GM19025 (cell line): ENCODE results near the gene KRTAP19-6.
"Not testable (repeated sequence)": the region's sequence is repeated elsewhere in the genome, so short reads cannot be mapped to it uniquely, and the experiment has no call there.

Experiments used
- ATAC-seq: cut with Tn5 transposase; IDR thresholded peaks from one replicate; pipeline ENCODE4 v1.9.1; 2021; ENCODE audit warnings: mild to moderate bottlenecking, low read depth, moderate library complexity; ENCODE audit not compliant: unreplicated experiment

Gene KRTAP19-6

GRCh38 chr21:30541764-30542163 is at the start of gene KRTAP19-6:
TSS of gene KRTAP19-6 (minus strand) at chr21:30541864. CDS start at chr21:30541833, 31 bp downstream.
- no peak for ATAC-seq

- ATAC-seq: no peak
Measured at GRCh38 chr21:30590297-30590696, 48.6 kb upstream of the KRTAP19-6 start, which contains the start of gene KRTAP22-2. TSS of gene KRTAP22-2 (minus strand) at chr21:30590397.

GRCh38 chr21:30582870-30583269 is 41.2 kb upstream of the KRTAP19-6 start:
- ATAC-seq: no peak

- ATAC-seq: no peak
Measured at GRCh38 chr21:30580132-30580531, 38.5 kb upstream of the KRTAP19-6 start.

- no peak for ATAC-seq
Measured at GRCh38 chr21:30579346-30579745, 37.7 kb upstream of the KRTAP19-6 start.

GRCh38 chr21:30577766-30578165 is 36.1 kb upstream of the KRTAP19-6 start:
- ATAC-seq: no peak

GRCh38 chr21:30567617-30568016 is 26.0 kb upstream of the KRTAP19-6 start:
- ATAC-seq: no peak

- no peak for ATAC-seq
Measured at GRCh38 chr21:30563630-30564029, 22.0 kb upstream of the KRTAP19-6 start.

GRCh38 chr21:30563072-30563471 is 21.4 kb upstream of the KRTAP19-6 start:
- no peak for ATAC-seq

GRCh38 chr21:30561957-30562356 is 20.3 kb upstream of the KRTAP19-6 start:
- ATAC-seq: no peak

GRCh38 chr21:30561264-30561895 is 19.7 kb upstream of the KRTAP19-6 start, which contains the start of gene KRTAP19-7:
TSS of gene KRTAP19-7 (minus strand) at chr21:30561314. CDS start at chr21:30561289, 25 bp downstream.
- no peak for ATAC-seq

GRCh38 chr21:30555095-30555494 is 13.4 kb upstream of the KRTAP19-6 start:
- ATAC-seq: no peak

- no peak for ATAC-seq
Measured at GRCh38 chr21:30552782-30553181, 11.1 kb upstream of the KRTAP19-6 start.

GRCh38 chr21:30518876-30519275 is 22.8 kb downstream of the KRTAP19-6 start:
- ATAC-seq: no peak

GRCh38 chr21:30515681-30516080 is 26.0 kb downstream of the KRTAP19-6 start:
- ATAC-seq: no peak

GRCh38 chr21:30505621-30506205 is 36.0 kb downstream of the KRTAP19-6 start:
- ATAC-seq: not testable (repeated sequence)

- ATAC-seq: no peak
Measured at GRCh38 chr21:30502041-30502440, 39.6 kb downstream of the KRTAP19-6 start, which contains the start of gene KRTAP19-5. TSS of gene KRTAP19-5 (minus strand) at chr21:30502141. CDS start at chr21:30502090, 51 bp downstream.

GRCh38 chr21:30497065-30497464 is 44.6 kb downstream of the KRTAP19-6 start, which contains the start of gene KRTAP19-4:
TSS of gene KRTAP19-4 (minus strand) at chr21:30497165. CDS start at chr21:30497110, 55 bp downstream.
- no peak for ATAC-seq

GRCh38 chr21:30491963-30492428 is 49.7 kb downstream of the KRTAP19-6 start, which contains the start of gene KRTAP19-3:
TSS of gene KRTAP19-3 (minus strand) at chr21:30492013. CDS start at chr21:30491957, 56 bp downstream.
- ATAC-seq: no peak
